SK-N-MC (cell line): ENCODE measurements around the gene RNLS.

ENCODE experiments used
- EZH2 ChIP-seq: fragments of 200-600 bp; sonication (generic); IDR thresholded peaks from one replicate; pipeline ENCODE4 v1.6.1; 2017; ENCODE audit warnings: antibody characterized with exemption
- POLR2AphosphoS5 ChIP-seq: IDR thresholded peaks from 2 replicates; pipeline ENCODE4 v1.6.1; 2012; ENCODE audit warnings: mild to moderate bottlenecking, low read depth, low read length, borderline replicate concordance

DNA sequence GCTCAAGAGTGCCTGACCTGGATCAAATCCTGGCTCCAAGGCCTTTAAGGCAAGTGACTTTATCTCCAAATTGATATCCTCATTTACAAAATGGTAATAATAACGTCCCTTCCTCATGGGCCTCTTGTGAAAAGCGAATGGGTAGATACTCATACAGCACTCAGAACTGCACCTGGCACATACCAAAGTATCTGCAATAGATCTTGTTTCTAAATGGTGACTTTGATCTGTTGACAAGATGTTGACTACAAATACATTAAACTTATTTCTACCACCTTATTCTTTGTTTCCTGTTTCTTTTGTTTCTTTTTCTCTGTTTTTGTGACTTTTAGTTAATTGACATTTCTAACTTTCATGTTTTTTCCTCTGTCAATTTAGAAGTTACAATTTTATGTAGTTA, 53.0 kb downstream of the RNLS start:
- TF ChIP-seq EZH2 (no peak), POLR2AphosphoS5 (no peak)
